Activated CD4-positive, alpha-beta T cell treated with anti-CD3 and anti-CD28 coated beads, Interleukin-10, Interleukin-2, amounts not matched to agents 100 ng/mL and 50 ng/mL, durations not matched to agents 16 hours and 8 hours (primary cell): ENCODE data around the gene CAPNS2.

ENCODE experiments used
- DNase-seq: peaks from one replicate; pipeline ENCODE4 v3.0.0-alpha.2; 2020

Gene CAPNS2

DNA sequence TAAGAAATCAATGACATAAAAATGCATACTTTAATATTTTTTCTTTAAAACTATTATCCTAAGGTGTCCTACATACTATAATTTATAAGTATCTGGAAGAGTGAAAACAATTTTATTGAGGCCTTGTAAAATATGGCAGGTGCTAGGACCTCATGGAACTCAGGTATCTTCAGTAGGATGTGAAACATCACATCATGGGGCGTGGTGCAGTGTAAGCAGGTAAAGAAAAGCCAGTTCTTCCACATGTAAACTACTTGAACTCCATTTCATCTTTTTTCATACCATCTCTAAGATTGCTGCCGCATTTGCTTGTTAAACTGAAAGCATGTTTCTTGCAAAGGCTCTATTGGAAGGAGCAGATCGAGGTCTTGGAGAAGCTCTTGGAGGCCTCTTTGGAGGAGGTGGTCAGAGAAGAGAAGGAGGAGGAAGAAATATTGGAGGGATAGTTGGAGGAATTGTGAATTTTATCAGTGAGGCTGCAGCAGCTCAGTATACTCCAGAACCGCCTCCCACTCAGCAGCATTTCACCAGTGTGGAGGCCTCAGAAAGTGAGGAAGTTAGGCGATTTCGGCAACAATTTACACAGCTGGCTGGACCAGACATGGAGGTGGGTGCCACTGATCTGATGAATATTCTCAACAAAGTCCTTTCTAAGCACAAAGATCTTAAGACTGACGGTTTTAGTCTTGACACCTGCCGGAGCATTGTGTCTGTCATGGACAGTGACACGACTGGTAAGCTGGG is at the start of gene CAPNS2:
Gene CAPNS2, plus strand, starts transcription at position 253 of the 744 bp plus-strand sequence. Its CDS starts 73 bp downstream, at position 326.
- no peak for DNase-seq

DNA sequence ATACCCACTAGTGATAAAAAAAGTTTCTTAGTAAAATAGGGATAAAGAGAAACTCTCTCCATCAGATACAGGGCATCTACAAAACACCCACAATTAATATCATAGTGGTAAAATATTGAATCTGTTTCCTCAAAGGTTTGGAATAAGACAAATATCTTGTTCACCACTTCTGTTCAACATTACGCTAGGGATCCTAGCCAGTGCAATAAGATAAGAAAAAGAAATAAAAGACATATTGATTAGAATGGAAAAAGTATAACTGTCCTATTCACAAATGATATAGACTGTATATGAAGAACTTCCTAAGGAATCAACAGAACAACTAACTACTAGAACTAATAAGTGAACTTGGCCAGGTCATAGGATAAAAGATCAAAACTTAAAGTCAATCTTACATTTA is 44.7 kb upstream of the CAPNS2 start:
- DNase-seq = no peak

DNA sequence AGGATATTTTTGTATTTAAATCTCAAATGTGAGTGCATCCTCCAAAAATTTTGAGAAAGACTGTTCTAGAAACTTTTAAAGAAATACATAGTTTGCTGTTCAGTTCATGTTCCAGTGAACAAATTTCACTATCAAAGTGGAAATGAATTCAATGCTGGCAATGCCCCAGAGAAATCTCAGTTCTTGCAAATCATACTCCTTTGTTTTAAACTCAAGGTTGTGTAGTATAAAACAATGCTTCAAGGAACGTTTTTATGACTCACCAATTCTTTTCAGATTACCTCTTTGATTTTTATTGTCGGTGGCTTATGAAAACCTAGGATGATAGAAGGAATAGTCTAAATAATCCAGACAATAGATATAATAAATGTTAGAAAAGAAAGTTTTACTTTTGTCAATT is 40.0 kb upstream of the CAPNS2 start:
- no peak for DNase-seq

DNA sequence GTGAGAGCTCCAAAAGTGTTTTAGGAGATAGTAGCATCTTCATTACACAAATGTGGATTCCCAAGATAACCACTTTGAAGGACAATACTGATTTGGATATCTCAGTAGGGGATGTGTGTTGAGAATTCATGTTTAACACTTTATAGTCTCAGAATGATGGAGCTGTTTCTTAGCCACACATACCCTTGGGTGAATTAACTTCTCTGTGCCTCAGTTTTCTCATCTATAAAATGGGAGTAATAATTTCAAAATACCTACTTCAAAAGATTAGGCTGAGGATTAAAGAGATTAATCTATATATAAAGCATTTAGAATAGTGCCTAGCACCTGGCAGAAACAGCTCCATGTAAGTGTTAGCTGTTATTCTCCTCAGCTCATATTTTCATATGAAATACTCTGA is 38.6 kb upstream of the CAPNS2 start:
- no peak for DNase-seq

DNA sequence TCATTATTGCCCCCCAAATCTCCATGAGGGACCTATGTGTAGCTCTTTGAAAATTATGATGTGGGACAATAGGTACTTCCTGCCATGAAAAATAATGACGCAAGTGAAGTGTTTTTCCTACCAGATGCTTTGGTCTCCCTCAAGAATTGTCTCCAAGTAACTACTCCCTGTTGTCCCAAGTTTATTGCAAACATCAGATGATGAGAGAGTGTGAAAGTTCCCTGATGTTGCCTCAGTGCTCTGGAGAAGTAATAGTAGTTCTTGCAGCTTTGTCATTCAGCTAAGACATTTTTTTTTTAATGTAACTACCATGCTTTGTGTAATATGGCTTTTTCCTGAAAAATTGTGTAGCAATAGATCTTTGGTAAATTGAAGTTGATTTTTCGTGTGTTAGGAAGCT is 37.5 kb upstream of the CAPNS2 start:
- DNase-seq = no peak

DNA sequence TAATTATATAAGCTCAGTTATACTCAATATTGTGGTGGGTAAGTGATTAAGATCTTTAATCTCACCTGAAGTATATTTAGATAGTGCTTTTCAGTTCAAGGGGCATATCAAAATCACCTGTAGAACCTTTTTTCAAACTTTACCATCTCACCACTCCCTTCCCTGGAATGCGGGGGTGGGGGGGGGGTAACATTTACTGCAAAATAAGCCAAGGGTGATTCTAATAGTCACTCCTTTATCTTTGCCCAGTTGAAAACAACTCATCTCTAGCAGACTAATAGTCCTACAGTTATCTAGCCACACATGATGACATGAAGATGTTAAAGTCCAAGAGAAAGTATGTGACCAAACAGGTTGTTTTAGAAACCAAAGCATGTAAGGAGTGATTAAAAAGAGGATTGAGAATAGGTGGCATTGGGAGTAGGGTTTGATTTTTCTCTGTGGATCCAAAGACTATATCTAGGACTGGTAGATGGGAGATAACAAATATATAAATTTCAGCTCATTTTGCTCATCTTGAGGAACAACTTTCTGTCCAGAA is 36.1 kb upstream of the CAPNS2 start:
- DNase-seq = no peak

DNA sequence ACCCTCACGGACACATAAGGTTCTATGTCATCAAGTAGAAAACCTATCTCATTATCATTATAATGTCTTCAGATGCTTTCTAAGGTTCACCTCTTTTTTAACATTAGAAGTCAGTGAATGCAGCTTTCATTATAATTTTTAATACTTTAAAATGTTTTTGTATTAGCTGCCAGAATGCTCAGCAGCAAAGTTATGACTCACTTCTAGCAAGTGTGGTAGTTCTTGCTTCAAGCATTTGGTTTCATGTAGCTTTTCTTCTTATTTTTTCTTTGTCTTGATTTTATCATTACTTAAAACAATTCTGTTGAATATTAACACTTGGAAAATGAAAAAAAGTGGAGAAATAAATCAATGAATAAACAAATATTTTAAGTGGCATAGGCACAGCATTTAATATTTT is 34.3 kb upstream of the CAPNS2 start:
- no peak for DNase-seq

DNA sequence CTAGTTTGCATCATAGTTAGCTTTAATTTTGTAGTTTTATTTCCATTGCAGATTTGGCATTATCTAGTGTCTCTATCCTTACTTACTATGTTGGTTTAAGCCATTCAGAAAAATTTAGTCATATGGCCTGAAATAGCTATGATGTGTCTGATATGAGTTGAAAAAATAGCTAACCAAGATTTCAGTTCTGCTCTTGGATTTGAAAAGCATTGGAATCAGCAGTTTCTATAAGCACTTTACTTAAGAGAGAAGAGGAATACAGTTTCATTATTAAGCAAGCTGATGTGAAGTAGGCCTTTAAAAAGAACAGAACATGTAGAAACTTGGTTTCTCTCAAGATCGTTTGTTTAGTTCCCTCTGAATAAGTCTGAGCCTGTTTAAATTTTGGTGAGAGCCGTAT is 31.7 kb upstream of the CAPNS2 start:
- no peak for DNase-seq

DNA sequence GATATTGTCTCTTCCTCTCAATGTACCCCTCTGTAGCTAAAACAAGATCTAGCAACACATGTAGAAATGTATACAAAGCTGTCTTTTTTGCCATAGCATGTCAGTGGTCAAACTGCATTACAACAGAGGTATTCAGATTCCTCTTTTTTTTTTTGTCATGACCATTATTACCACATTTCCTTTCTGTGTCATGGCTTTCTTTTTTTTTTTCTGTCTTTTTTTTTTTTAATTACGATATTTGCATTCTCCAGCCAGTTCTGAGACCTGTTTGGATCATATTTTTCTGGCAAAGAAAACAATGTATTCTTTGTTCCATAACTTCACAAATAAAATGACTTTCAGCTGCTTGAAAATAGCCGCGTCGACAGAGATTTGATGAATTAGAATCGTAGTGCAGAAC is 27.4 kb upstream of the CAPNS2 start:
- DNase-seq = no peak

DNA sequence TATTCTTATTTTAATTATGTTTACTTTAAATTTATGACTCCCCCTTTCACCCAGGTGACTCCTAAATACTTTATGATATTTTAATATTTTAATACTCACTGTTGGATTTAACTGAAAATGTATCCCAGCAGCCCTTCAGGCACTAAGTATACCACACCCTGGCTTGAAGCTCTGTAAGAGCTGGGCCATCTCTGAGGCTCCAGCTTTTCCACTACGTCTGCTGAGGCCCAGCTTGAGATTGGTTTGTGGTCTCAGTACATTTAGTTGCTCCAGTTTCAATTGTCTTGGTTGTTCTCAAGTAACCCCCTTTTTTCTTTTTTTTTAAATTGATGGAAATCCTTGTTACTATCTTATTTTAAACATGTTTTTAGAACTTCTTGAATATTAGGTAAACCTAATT is 27.0 kb upstream of the CAPNS2 start:
- DNase-seq = no peak

DNA sequence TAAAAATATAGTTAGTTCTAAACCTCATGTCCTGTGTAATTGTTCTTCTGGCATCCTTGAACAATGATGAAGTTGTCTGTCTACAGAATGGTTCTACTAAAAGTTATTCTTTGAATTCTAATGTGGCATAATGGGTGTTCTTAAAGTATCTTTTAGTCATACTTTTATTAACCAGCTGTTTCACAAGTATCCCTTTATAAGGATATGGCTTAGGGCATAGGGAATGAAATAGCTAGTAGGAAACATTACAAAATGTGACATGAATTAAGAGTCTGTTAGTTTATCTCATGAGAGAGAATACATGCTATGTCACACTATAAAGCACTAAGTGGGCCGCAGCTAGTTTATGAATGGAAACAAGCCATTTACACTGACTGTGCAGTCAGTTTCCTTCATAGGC is 26.3 kb upstream of the CAPNS2 start:
- DNase-seq = no peak

DNA sequence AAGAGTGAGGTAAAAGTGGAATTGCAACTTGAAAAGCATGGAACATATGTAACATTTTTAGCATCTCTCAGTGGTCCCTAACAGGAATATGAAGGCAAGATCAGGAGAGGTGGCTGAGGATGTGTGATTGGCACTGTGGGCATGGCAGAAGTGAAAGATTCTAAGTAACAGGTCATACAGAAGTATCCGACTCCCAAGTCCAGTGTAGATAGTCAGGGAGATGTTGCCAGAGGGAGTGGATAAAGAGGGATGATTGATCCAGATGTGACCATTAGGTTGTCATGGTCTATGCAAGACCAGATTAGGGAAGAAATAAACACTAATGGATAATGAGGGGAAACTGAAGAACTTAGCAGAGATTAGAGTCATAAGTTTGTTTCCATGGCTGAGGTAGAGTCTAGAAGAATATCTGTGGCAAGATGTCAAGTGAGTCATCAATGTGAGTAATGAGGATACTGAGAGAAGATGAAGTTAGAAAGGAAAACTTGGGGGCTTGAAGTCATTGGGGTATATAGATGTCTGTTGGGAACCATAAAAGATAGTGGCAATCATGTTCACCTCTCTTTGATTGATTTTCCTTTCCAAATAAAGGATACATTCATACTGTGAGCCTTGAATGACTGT is 23.9 kb upstream of the CAPNS2 start:
- peak; percentile 19 for DNase-seq

DNA sequence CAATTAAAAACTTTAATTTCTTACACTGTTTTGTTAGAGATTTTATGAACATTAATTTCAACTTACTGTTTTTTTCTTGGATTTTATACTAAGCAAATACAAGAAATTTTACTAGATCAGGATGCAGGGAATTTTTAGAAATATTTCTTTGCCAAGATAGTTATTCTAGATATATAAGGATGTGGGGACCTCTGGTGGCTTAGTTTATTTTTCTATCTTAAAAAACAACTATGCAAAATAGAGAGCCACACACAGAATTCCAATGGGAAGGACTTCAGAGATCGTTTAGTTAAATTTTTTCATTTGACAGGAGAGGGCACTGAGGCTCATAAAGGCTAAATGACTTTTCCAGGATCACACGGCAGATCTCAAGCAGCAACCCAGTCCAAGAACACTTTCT is 23.0 kb upstream of the CAPNS2 start:
- DNase-seq = no peak

DNA sequence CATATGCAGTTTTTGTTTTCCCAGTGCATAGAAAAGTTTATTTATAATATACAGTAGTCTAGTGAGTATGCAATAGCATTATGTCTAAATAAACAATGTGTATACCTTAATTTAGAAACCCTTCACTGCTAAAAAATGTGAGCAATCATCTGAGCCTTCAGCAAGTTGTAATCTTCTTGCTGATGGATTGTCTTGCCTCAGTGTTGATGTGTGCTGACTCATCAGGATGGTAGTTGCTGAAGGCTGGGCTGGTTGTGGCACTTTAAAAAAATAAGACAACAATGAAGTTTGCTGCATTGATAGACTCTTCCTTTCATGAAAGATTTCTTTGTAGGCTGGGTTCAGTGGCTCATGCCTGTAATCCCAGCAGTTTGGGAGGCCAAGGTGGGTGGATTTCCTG is 13.9 kb upstream of the CAPNS2 start:
- no peak for DNase-seq

DNA sequence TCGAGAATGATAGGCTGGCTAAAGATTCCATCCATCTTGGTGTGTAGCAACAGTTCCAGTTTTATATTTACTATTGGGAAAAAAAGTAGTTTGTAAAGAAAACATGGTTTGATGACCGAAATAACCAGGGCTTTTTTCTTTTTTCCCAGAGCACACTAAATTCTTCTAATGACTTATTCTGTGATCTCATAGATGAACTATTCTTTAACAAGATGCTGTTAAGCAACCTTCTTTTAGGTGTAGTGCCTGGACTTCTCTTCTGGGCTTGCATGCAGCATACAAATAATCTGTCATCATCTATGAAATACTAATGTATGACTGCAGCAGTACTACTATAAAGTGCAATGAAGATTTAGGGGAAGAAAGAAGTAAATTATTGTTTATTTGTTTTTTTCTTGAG is 11.0 kb upstream of the CAPNS2 start:
- DNase-seq = no peak

DNA sequence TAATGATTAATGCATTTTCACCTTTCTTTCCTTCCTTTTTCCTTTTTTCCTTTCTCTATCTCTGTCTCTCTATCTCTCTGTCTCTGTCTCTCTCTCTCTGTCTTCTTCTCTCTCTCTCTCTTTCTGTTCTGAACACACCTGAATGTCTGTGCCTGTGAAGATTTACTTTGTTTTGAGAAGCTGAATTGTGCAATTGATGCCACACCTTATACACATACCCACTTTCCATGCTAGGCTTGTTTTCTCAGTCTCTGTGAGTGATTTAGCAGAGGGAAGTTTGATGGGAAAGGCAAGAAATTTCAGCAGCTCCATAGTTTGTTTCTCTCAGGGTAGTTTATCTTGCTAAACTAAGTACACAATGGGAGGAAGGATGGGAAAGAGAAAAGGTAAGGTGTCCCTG is 9.3 kb upstream of the CAPNS2 start:
- no peak for DNase-seq

DNA sequence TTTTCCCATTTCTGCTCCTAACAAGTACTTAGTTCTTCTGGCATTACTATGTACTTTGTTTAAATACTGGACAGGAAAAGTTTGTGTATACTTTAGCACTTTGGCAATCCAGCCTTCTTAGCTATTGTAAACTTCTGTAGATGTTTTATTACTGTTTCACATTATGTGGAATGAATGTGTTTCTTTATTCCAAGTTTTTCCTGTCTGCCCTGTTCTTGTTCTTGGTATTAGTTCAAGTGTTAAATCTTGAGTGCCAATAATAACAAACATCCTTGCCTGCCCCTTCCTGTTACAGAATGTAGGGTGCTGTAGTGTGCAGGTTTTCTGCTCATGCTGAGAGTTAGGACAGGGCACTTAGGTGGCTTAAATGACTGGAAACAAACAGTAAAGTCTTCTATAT is 7.3 kb upstream of the CAPNS2 start:
- no peak for DNase-seq

DNA sequence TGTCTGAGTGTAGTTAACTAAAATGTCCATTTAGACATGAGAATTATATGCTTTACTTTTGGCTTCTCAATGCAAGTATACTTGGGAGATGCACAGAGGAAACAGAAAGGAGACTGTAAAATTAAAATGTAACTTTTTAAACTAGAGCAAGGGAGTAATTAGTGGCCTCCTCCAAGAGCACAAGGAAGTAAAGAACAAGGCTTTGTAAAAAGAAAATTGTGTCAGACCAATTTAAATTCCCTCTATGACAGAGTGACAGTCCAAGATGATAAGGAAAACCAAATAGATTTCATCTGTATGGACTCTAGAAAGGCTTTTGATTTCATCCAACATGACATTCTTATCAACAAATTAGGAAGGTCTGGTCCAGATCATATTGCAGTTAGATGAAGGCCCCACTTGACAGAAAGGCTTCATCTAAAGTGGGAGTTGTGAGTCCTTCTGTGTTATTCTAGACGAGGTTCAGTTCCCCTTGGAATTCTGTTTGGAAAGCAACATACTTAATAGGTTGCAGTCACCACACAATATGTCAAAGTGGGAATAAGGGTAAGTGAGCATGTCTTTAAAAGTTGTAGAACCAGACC is 6.5 kb upstream of the CAPNS2 start:
- no peak for DNase-seq

DNA sequence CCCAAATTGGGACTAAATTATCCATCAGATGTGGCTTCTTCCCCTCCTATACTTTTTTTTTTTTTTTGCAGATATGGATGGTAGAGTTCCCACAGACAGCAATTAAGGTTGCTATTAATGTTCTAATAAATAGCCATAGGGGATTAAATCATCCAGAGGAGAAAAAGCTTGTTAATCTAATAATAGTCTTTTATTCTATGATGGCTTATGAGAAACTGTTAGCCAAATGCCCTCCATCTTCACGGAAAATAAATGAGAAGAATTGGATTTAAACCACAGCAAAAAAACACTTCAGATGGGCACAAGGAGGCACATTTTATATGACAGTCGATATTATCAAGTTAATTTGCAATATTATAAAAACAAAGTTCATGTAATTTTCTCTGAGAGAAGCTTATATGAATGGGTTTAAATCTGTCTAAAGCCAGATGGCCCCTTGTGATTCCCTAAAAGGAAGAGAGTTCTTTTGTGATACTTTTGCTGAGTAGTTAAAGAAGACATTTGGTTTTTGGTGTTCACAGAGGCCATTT is 5.1 kb upstream of the CAPNS2 start:
- no peak for DNase-seq

DNA sequence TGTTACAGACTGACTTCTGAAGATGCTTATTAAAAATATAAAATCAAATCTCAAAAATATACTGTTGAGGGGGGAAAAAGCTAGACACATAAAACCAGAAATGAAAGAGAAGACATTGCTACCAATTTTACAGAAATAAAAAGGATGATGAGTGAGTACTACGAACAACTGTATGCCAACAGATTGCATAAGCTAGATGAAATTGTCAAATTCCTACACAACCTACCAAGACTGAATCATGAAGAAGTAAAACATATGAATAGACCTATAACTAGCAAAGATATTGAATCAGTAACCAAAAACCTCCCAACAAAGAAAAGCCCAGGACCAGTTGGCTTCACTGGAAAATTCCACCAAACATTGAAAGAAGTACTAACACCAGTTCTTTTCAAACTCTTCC is 3.5 kb upstream of the CAPNS2 start:
- DNase-seq = no peak

DNA sequence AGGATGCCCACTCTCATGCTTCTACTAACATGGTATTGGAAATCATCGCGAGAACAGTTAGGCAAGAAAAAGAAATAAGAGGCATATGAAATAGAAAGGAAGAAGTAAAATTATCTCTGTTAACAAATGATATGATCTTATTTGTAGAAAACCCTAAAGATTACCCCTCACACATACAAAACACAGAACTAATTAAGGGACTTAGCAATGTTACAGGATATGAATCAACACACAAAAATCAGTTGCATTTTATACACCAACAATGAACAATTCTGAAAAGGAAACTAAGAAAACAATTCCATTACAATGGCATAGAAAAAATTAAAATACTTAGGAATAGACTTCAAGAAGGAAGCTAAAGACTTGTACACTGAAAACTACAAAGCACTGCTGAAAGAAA is 2.7 kb upstream of the CAPNS2 start:
- no peak for DNase-seq

DNA sequence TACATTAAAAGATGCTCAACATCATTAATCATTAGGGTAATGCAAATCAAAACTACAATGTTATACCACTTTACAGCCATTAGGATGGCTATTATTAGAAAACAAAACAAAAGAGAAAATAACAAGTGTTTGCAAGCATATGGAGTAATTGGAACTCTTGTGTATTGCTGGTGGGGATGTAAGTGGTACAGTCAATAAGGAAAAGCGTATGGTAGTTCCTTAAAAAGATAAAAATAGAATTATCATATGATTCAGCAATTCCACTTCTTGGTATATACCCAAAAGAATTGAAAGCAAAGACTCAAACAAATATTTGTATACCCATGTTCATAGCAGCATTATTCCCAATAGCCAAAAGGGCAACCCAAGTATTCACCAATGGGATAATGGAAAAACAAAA is 1.4 kb upstream of the CAPNS2 start:
- no peak for DNase-seq

DNA sequence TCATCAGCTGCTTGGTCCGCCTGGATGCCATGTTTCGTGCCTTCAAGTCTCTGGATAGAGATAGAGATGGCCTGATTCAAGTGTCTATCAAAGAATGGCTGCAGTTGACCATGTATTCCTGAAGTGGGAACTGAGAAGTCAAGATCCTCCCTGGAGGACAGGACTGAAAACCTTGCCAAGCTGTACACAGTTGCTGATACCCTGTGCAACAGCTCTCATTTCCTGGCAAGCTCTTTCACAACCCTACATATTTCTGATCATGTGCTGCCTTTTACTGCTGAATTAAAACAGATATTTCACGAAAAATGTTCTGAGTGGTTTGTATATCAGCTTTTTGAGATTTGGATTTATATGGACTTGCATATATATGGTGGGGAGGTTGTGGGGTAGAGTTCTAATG is 898 bp downstream of the CAPNS2 start:
- no peak for DNase-seq

DNA sequence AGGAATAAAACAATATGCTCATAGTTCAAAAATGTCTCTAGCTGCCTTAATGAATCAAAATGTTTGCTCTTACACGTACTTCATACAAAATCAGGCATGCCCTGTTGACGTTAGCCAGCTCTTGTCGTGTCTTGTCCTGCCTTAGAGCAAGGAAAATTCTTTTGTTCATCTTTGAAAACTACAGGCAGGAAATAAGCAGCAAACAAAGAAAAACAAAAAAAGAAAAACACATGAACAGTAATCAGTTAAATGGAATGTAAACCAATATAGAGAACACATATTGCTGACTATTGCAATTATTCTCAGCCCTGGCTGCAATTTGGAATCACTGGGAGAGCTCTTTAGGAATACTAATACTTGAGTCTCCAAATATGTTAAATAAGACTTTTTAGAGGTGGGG is 1.7 kb downstream of the CAPNS2 start:
- no peak for DNase-seq
